GM12801 (cell line): ENCODE data around the gene ACTN4.

Source experiments
- TF ChIP-seq, protein P1 (sequence below): IDR thresholded peaks from one replicate; pipeline ENCODE4 v1.5.1; 2011; ENCODE audit warnings: control low read depth; ENCODE audit not compliant: insufficient read length; ENCODE audit errors: extremely low read depth

The ACTN4 gene

GRCh38 chr19:38726284-38726673, 78.8 kb downstream of the ACTN4 start:
- TF ChIP-seq, protein P1, sequence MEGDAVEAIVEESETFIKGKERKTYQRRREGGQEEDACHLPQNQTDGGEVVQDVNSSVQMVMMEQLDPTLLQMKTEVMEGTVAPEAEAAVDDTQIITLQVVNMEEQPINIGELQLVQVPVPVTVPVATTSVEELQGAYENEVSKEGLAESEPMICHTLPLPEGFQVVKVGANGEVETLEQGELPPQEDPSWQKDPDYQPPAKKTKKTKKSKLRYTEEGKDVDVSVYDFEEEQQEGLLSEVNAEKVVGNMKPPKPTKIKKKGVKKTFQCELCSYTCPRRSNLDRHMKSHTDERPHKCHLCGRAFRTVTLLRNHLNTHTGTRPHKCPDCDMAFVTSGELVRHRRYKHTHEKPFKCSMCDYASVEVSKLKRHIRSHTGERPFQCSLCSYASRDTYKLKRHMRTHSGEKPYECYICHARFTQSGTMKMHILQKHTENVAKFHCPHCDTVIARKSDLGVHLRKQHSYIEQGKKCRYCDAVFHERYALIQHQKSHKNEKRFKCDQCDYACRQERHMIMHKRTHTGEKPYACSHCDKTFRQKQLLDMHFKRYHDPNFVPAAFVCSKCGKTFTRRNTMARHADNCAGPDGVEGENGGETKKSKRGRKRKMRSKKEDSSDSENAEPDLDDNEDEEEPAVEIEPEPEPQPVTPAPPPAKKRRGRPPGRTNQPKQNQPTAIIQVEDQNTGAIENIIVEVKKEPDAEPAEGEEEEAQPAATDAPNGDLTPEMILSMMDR, result no peak

DNA sequence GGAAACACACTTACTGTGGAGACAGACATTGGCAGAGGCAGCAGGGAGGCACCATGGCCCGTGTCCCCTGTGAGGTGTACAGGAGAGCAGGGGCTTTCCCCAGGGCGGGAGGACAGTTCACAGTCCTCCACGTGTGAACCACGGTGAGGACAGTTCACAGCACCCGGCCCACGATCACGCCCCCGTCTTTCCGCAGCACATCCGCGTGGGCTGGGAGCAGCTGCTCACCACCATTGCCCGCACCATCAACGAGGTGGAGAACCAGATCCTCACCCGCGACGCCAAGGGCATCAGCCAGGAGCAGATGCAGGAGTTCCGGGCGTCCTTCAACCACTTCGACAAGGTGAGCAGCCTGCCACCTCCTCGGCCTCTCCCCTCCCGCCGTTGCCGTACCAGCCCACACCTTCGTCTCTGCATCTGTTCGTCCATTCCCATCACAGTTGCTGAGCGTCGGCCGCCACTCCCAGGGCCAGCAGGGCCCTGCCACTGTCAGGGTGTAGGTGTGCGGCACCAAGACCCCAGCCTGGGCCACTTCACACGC, 79.4 kb downstream of the ACTN4 start:
- TF ChIP-seq, protein P1, result no peak

- TF ChIP-seq, protein P1, result no peak
Observed at GRCh38 chr19:38727306-38727867, 79.9 kb downstream of the ACTN4 start.

GRCh38 chr19:38727868-38728660, 80.6 kb downstream of the ACTN4 start:
- TF ChIP-seq, protein P1, result no peak

GRCh38 chr19:38728752-38729541, 81.5 kb downstream of the ACTN4 start:
- TF ChIP-seq, protein P1, result no peak

GRCh38 chr19:38729653-38730469, 82.4 kb downstream of the ACTN4 start:
- TF ChIP-seq, protein P1, result no peak
